ENCODE measurements around the gene LRP5.

DNA sequence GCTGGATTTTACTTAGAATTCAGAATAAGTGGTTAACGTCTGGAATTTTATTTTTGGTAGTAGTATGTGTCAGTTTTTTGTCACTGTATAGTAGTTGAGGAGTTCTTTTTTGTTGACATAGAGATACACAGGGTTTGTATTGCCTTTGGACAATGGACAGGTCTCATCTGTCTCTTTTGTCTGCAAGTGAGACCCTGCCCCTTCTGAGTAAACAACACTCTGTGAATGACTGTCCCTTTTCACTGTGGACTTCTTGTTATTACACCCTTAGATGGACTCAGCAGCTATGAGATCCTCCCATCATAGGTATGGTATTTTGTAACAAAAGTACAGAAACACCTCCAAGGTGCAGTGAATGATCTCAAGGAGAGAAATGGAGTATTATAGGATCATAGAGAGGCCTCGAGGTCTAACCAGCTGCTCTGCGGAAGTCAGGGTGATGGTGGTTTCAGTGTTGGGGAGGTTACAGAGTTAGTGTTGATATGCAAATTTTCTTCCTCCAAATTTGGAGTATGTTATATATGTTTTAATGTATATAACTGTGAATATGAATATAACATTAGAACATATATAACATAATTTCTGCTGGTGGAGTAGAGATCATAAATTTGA, 155.9 kb downstream of the LRP5 start:
- TF ChIP-seq, protein P1, sequence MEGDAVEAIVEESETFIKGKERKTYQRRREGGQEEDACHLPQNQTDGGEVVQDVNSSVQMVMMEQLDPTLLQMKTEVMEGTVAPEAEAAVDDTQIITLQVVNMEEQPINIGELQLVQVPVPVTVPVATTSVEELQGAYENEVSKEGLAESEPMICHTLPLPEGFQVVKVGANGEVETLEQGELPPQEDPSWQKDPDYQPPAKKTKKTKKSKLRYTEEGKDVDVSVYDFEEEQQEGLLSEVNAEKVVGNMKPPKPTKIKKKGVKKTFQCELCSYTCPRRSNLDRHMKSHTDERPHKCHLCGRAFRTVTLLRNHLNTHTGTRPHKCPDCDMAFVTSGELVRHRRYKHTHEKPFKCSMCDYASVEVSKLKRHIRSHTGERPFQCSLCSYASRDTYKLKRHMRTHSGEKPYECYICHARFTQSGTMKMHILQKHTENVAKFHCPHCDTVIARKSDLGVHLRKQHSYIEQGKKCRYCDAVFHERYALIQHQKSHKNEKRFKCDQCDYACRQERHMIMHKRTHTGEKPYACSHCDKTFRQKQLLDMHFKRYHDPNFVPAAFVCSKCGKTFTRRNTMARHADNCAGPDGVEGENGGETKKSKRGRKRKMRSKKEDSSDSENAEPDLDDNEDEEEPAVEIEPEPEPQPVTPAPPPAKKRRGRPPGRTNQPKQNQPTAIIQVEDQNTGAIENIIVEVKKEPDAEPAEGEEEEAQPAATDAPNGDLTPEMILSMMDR (IDR thresholded peaks at IDR 0.05; ENCODE audit: insufficient read depth, low read depth, low read length): no peak
- no peak for TF ChIP-seq EZH2 (IDR thresholded peaks at IDR 0.05; ENCODE audit: insufficient read depth, low read length)

Data from astrocyte (in vitro differentiated cells and primary cell).